K562 (cell line): ENCODE measurements around the gene WIPF3.

Experiments used
- CTCF ChIP-seq, 3 experiments: IDR thresholded peaks in 2 of 3; conservative IDR thresholded peaks in 1 of 3; 2 replicates each; pipeline ENCODE4 v1.5.1; 2011 to 2012; ENCODE audit warnings: low read length in 3 of 3, mild to moderate bottlenecking in 3 of 3, control low read depth in 2 of 3, improper control_type of control experiment in 1 of 3, inconsistent platforms in 1 of 3, low read depth in 1 of 3, mixed read lengths in 1 of 3, moderate library complexity in 1 of 3; ENCODE audit not compliant: insufficient read depth in 2 of 3
- HCFC1 ChIP-seq: IDR thresholded peaks from 2 replicates; pipeline ENCODE4 v1.6.1; 2012; ENCODE audit warnings: low read depth, low read length, improper control_type of control experiment
- SMARCA4 ChIP-seq: fragments of 450-650 bp; IDR thresholded peaks from 2 replicates; pipeline ENCODE4 v1.6.1; 2016
- SMARCC2 ChIP-seq: fragments of 450-650 bp; IDR thresholded peaks from 2 replicates; pipeline ENCODE4 v1.6.1; 2017; ENCODE audit warnings: antibody characterized with exemption, moderate library complexity, mild to moderate bottlenecking, low read depth
- SMC3 ChIP-seq: conservative IDR thresholded peaks from 2 replicates; pipeline ENCODE4 v1.6.1; 2011; ENCODE audit warnings: low read depth, low read length, improper control_type of control experiment; ENCODE audit not compliant: insufficient read depth
- THAP7 ChIP-seq: fragments of 250-450 bp; sonication (Bioruptor Pico); IDR thresholded peaks from 2 replicates; pipeline ENCODE4 v1.5.0; 2021
- U2AF1 ChIP-seq: fragments of 200-400 bp; formaldehyde crosslinking; optimal IDR thresholded peaks from 2 replicates; pipeline ENCODE3; 2017; ENCODE audit warnings: mild to moderate bottlenecking, low read depth, low read length, moderate library complexity

DNA sequence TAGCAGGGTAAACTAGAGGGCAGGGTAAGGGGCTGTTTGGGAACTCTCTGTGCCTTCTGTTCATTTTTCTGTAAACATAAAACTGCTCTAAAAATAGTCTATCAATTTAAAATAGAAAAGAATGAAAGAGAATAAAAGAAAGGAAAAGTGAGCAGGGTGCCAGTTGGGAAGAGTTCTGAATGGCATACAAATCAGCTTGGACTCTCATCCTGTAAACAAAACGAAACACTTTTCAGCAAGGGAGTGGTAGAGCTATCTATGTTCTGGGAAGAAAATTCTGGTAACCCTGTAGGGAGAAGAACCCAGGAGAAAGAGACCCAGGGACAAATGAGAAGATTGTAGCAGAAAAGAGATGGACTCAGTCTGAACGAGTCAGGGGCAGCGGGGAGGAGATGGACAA is 158.7 kb downstream of the WIPF3 start:
- TF ChIP-seq THAP7 (CRISPR knock-in tag) (no peak), U2AF1 (no peak), CTCF (IDR thresholded peaks at IDR 0.05 in 2 of 3, conservative IDR thresholded peaks at IDR 0.05 in 1 of 3; ENCODE audit: insufficient read depth in 2 of 3, low read depth in 1 of 3, low read length in 3 of 3) (no peak), SMARCC2 (no peak), HCFC1 (no peak), SMC3 (no peak), SMARCA4 (no peak)
